GM21786 (cell line): ENCODE data around the gene HIVEP3.

Experiments used
- ATAC-seq: cut with Tn5 transposase; IDR thresholded peaks from one replicate; pipeline ENCODE4 v1.9.1; 2021; ENCODE audit not compliant: unreplicated experiment

The HIVEP3 gene

GRCh38 chr1:41540886-41541591, 377.7 kb downstream of the HIVEP3 start:
- ATAC-seq: no peak

GRCh38 chr1:41539999-41540398, 378.7 kb downstream of the HIVEP3 start:
- no peak for ATAC-seq

DNA sequence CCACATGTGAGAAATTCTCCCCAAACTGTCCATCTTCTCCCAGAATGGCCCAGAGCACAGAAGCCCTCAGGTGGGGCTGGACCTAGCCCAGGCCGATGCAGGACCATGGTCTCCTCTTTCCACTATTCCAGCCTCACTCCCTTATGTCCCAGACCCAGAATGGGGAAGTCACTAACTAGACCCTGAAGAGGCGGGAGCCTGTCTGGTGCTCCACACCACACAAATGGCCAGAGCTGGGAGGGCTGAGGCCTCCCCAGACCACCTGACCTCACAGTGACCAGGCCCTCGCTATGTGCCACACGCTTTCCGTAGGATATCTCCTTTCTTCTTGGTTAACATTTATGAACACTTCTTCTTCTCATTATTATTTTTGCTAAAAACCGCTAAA, 379.3 kb downstream of the HIVEP3 start:
- ATAC-seq: no peak

DNA sequence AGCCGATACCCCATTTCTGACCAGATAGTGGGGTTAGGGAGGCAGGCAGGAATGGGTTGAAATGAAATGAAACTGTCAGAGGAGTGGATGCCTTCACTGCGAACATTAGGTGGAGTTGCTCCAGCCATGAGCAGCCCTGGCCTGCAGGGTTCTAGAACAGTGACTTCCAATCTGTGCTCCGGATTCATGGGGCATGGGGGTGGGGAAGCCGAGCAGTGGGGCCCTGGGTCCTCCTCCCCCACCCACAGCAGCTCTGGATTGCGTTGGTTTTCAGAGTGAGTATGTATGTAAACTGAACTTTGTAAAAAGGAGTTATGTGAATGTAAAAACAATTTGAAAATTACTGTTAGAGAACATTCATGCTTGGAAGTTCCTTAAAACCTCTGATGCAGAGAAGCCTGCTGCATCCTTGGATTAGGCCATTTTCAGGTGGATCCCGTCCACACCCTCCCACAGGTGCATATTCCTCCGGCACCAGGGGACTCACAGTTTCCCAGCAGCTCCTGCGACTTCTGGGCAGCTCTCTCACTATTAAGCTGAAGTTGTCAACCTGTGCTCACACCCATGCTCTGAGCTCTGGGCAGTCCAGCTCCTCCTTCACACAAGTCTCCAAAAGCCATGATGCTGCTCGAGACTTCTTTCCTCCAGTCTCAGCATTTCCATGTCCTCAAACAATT, 379.8 kb downstream of the HIVEP3 start:
- ATAC-seq: no peak

GRCh38 chr1:41537788-41538351, 380.9 kb downstream of the HIVEP3 start:
- no peak for ATAC-seq

GRCh38 chr1:41537251-41537650, 381.5 kb downstream of the HIVEP3 start:
- ATAC-seq: no peak

DNA sequence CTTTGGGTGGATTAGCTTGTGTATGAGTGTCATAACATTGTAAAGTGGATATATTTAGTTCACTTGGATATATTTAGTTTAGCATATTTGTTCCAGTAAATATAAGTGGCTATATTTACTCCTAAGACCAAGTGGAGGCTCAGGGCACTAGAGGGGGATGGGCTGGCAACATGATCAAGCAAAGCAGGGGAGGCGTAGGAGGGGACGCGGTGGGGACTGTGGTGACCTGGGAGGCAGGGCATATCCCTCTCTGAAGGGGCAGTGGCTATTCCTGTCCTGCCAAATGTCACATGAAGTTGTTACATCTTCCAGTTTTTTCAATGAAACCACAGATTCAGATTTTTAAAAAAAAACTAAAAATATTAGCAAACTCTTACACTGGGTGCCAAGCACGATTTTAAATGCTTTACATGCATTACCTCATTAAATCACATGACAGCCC, 382.3 kb downstream of the HIVEP3 start:
- ATAC-seq: no peak

- ATAC-seq: no peak
These were observed 383.0 kb downstream of the HIVEP3 start for GRCh38 chr1:41535716-41536115.

GRCh38 chr1:41535276-41535675, 383.4 kb downstream of the HIVEP3 start:
- ATAC-seq: no peak

DNA sequence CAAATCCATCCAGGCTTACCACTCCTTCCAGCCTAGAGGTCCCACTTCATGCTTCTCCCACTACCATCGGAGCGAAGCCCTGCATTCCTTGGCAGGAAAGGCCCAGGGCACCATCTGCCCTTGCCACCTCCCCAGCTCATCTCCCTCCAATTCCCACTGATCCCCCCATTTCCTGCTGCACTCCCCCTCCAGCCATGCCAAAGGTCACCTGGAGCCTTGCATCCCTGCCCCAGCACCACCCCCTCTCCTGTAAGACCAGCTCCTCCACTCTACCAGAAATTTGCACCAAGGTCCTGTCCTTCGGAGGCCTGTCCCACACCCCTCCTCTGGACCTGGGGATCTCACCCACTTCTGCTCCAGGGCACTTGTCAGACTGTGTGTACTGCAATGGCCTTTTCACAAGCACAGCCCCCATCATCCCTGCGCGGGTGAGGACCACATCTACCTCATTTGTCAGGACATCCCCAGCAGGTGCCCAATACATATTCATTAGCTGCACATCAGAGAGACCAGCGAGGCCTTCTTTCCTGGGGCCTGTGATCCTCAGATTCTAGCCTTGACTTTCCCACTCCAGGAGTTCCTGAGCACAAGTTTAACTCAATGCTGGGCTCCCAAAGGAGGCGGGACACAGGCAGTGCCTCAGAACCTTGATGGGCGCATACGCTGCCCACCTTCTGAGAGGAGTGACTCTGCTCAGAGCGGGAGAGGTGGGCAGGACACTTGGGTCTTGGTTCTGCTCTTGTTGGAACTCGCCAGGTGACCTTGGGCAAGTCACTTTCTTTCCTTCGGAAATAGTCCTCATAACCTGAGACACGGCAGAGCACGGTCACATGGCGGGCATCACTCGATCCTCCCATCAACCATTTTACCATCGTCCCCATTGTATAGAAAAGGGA, 384.3 kb downstream of the HIVEP3 start:
- ATAC-seq: no peak

DNA sequence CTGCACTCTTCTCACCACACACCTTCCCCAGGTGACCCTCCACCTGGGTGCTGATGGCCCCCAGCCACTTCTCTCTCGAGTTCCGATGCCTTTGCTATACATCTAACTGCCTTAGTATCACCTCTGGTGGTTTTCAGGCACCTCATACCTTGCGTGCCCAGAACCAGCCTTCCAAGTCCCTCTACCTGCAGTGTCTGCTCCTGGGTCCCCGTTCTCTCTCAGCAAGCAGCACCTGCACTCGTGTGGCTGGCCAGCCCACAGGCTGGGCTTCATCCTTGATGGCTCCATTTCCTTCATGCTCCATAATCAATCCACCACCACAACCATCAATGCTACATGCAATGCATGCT, 385.0 kb downstream of the HIVEP3 start:
- no peak for ATAC-seq

DNA sequence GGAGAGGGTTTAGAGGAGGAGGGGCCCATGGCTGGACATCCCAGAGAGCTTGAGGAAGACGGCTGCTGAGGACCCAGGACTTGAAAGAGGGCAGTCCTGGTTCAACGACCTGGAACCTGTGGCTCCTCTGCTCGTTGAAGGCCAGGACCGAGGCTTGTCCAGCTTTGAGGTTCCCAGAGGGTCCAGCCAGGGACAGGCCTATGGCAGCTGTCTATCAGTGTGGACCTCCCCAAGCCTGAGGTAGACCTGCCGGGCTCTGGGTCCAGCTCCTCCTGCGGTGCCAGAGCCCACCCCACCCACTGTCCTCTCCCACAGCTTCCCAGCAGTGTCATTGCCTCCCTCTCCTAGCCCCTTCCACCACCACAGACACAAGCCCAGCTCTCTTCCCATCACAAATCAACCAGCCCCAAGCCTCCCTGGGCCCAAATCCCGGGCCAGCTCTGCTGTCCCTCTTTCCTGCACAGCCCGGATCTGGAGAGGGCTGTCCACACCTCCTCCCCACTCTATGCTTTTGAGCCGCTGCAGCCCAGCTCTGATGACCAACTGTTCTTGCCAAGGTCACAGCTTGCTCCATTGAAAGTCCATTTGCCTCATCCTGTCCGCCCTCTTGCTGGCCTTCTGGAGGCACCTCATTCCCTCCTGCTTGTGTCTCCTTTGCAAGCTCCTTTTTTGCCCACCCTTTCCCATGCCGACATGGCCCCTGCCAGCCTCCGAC, 385.5 kb downstream of the HIVEP3 start:
- no peak for ATAC-seq

DNA sequence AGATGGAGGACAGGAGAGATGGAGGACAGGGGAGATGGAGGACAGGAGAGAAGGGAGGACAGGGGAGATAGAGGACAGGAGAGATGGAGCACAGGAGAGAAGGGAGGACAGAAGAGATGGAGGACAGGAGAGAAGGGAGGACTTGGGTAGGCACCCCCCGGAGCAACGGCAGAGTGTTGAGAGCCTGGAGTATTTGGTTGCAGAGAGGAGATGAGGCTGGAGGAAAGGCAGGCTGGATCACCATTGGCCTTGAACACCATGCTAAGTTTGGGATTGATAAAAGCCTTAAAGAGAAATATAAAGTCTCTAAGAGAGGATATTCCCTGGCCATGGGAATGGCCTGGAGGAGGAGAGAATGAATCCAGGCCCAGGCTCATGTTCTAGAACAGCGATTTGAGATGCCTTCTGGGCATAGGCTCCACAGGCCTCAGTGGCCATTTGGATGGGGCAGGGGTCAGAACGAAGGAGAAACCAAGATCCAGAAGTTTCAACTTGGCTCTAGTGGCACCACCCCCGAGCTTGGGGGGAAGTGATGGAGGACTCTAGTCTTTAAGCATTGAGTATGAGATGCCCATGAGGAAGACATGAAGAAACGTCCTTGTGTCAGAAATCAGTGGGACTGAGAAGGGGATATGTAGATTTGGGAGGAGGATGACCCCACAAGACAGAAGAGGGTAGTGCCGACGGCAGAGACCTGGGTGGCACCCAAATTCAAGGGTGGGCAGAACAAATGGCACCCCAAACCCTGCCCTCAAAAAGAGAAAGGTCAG, 386.3 kb downstream of the HIVEP3 start:
- no peak for ATAC-seq

GRCh38 chr1:41530411-41530810, 388.3 kb downstream of the HIVEP3 start:
- ATAC-seq: no peak

GRCh38 chr1:41529621-41530395, 388.9 kb downstream of the HIVEP3 start:
- ATAC-seq: no peak

DNA sequence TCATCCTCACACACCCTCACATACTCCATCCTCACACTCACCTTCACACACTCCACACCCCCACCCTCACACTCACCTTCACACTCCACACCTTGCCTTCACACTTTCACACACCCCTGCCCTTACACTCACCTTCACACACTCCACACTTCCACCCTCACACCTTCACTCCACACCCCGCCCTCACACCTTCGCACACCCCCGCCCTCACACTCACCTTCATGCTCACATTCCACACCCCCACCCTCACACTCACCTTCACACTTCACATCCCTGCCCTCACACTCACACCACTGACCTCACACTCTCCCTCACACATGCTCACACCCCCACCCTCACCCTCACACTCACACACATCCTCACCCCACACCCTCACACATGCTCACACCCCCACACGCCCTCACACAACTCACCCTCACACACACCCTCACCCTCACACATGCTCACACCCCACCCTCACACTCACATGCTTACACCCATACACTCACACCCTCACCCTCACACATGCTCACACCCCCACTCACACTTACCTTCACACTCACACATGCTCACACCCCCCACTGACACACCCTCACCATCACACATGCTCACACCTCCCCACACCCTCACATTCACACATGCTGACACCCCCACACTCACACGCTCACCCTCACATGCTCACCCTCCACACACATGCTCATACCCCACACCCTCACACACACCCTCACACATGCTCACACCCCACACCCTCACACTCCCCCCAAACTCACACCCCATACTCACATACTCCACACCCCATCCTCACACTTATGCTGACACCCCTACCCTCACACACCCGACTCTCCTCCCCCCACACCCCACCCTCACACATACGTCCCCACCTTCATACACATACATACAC, 389.8 kb downstream of the HIVEP3 start:
- no peak for ATAC-seq

- no peak for ATAC-seq
These were observed 390.6 kb downstream of the HIVEP3 start for GRCh38 chr1:41528106-41528505.

- ATAC-seq: no peak
These were observed 391.7 kb downstream of the HIVEP3 start for GRCh38 chr1:41526956-41527561.
